Activated naive CD8-positive, alpha-beta T cell treated with anti-CD3 and anti-CD28 coated beads, Interleukin-2, amount 50 U/mL, for 24 hours (primary cell): ENCODE results near the gene CNTROB.

ENCODE experiments used
- ATAC-seq: fragments of 150-1000 bp; cut with Tn5 transposase; one replicate; pipeline ENCODE4 v1.10.0; 2021
- DNase-seq: peaks from one replicate; pipeline ENCODE4 v3.0.0; 2021
- H3K27ac Mint-ChIP-seq: one replicate; pipeline ENCODE4 v1.8.0; 2021; ENCODE audit warnings: mild to moderate bottlenecking, mixed read lengths
- H3K27me3 Mint-ChIP-seq: one replicate; pipeline ENCODE4 v1.8.0; 2021; ENCODE audit warnings: mixed read lengths
- H3K36me3 Mint-ChIP-seq: one replicate; pipeline ENCODE4 v1.8.0; 2021; ENCODE audit warnings: low read depth, mixed read lengths
- H3K4me1 Mint-ChIP-seq: one replicate; pipeline ENCODE4 v1.8.0; 2021; ENCODE audit warnings: mixed read lengths
- H3K4me3 Mint-ChIP-seq: one replicate; pipeline ENCODE4 v1.8.0; 2021; ENCODE audit warnings: mild to moderate bottlenecking, moderate library complexity, mixed read lengths
- H3K9me3 Mint-ChIP-seq: one replicate; pipeline ENCODE4 v1.8.0; 2021; ENCODE audit warnings: mixed read lengths

The CNTROB gene

DNA sequence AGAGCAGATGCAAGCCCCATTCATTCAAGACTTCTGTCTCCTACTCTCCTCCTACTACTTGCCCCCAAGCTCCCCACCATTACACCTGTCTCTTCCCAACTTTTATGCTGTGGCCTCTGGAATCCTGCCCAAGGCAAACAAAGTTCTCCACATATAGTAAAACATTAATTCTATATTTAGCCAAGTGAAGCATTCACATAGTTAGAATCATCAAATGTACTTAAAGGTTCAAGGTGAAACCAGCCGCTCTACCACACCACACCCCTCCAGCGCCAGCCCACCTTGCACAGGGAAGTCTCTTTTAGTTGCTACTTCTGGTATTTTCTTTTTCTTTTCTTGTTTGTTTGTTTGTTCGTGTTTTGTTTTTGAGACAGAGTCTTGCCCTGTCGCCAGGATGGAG, 45.0 kb downstream of the CNTROB start:
- ATAC-seq (no peak), DNase-seq (no peak)
- H3K27ac Mint-ChIP-seq, result no peak overlapping the region
- H3K4me3 Mint-ChIP-seq, result no peak overlapping the region
- H3K27me3 Mint-ChIP-seq, result peaks cover 5% of the 10 kb centered on the region
- peaks cover 20% of the 10 kb centered on the region for H3K9me3 Mint-ChIP-seq
- no peaks in the 10 kb centered on the region for H3K4me1 Mint-ChIP-seq
- H3K36me3 Mint-ChIP-seq, result peaks cover 12% of the 10 kb centered on the region

DNA sequence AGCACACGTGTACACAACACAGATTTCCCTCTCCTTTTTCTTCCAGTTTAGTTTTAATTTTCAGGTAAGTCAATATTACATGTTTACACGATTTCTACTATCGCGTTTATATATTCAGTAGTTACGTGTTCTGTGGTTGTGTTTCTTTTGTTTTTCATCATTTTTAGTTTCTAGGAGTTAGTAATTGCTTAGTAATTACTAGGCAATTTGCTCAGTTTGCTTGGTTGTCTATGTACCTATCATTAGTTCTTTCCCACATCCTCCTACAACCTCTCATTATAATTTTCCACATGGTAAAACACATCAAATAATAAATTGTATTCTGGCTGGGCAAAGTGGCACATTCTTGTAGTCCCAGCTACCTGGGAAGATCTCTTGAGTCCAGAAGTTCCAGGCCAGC, 45.8 kb downstream of the CNTROB start:
- no peak for ATAC-seq
- H3K27ac Mint-ChIP-seq, result no peak overlapping the region
- peaks cover 12% of the 10 kb centered on the region for H3K36me3 Mint-ChIP-seq
- H3K4me1 Mint-ChIP-seq, result no peaks in the 10 kb centered on the region
- DNase-seq, result no peak
- peaks cover 20% of the 10 kb centered on the region for H3K9me3 Mint-ChIP-seq
- peaks cover 7% of the 10 kb centered on the region for H3K27me3 Mint-ChIP-seq
- no peak overlapping the region for H3K4me3 Mint-ChIP-seq

DNA sequence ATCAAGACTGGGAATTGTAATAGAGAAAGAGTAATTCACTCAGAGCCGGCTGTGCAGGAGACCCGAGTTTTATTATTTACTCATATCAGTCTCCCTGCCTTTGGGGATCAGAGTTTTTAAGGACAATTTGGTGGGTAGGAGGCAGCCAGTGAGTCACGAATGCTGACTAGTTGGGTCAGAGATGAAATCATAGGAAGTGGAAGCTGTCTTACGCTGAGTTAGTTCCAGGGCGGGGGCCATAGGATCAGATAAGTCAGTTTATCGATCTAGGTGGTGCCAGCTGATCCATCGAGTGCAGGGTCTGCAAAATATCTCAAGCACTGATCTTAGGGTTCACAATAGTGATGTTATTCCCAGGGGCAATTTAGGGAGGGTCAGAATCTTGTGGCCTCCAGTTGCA, 50.2 kb downstream of the CNTROB start:
- no peak for DNase-seq

GRCh38 chr17:7982666-7983065, 50.7 kb downstream of the CNTROB start:
- ATAC-seq (no peak), DNase-seq (no peak)
- Mint-ChIP-seq H3K36me3 (no peaks in the 10 kb centered on the region), H3K4me3 (no peak overlapping the region), H3K4me1 (no peaks in the 10 kb centered on the region), H3K27ac (no peak overlapping the region), H3K9me3 (no peaks in the 10 kb centered on the region), H3K27me3 (peaks cover 8% of the 10 kb centered on the region)

More for the DNA sequence above, 50.2 kb downstream of the CNTROB start:
- Mint-ChIP-seq H3K9me3 (no peaks in the 10 kb centered on the region), H3K27me3 (peaks cover 8% of the 10 kb centered on the region), H3K27ac (no peak overlapping the region), H3K4me3 (no peak overlapping the region), H3K4me1 (no peaks in the 10 kb centered on the region), H3K36me3 (no peaks in the 10 kb centered on the region)
- no peak for ATAC-seq

GRCh38 chr17:7984904-7985303, 52.9 kb downstream of the CNTROB start:
- H3K27ac Mint-ChIP-seq, result no peak overlapping the region
- H3K36me3 Mint-ChIP-seq, result no peaks in the 10 kb centered on the region
- ATAC-seq, result no peak
- no peak overlapping the region for H3K4me3 Mint-ChIP-seq
- H3K9me3 Mint-ChIP-seq, result no peaks in the 10 kb centered on the region
- H3K27me3 Mint-ChIP-seq, result peaks cover 5% of the 10 kb centered on the region
- peaks cover 11% of the 10 kb centered on the region for H3K4me1 Mint-ChIP-seq
- DNase-seq, result no peak

GRCh38 chr17:7987112-7987893, 55.3 kb downstream of the CNTROB start:
- no peaks in the 10 kb centered on the region for H3K9me3 Mint-ChIP-seq
- no peak for ATAC-seq
- no peak overlapping the region for H3K4me3 Mint-ChIP-seq

DNA sequence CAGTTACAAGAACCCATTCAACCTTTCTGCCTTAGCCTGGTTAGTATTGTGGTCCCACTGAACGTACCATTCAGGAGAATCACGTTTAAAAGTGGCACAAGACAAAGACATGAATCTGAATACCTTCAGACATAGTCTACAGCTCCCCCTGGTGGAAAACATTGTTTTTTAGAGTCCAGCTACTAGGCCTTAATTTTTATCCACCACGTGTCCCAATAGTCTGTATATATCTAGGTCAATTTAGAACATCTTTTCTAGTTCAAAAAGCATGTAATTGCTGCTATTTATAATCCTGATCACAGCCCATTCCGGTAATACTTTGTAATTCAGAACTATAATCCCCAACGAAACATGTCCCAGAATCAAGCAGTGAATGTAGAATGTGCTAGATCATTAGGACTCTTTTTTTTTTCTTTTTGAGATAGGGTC, 56.8 kb downstream of the CNTROB start:
- Mint-ChIP-seq H3K27me3 (no peaks in the 10 kb centered on the region), H3K4me1 (peaks cover 20% of the 10 kb centered on the region), H3K36me3 (no peaks in the 10 kb centered on the region), H3K9me3 (no peaks in the 10 kb centered on the region), H3K27ac (peak overlapping the region; percentile 70), H3K4me3 (no peak overlapping the region)
- ATAC-seq, result peak; percentile 48
- DNase-seq, result peak; percentile 40

More at GRCh38 chr17:7987112-7987893, 55.3 kb downstream of the CNTROB start:
- Mint-ChIP-seq H3K4me1 (peaks cover 20% of the 10 kb centered on the region), H3K36me3 (no peaks in the 10 kb centered on the region), H3K27ac (no peak overlapping the region), H3K27me3 (peaks cover 3% of the 10 kb centered on the region)
- no peak for DNase-seq

GRCh38 chr17:7989781-7990655, 58.0 kb downstream of the CNTROB start:
- H3K9me3 Mint-ChIP-seq, result no peaks in the 10 kb centered on the region
- H3K27me3 Mint-ChIP-seq, result no peaks in the 10 kb centered on the region
- H3K36me3 Mint-ChIP-seq, result no peaks in the 10 kb centered on the region
- H3K4me3 Mint-ChIP-seq, result peak overlapping the region; percentile 71
- peak overlapping the region; percentile 82 for H3K27ac Mint-ChIP-seq
- DNase-seq (peak; percentile 98), ATAC-seq (peak; percentile 89)
- H3K4me1 Mint-ChIP-seq, result peaks cover 20% of the 10 kb centered on the region

DNA sequence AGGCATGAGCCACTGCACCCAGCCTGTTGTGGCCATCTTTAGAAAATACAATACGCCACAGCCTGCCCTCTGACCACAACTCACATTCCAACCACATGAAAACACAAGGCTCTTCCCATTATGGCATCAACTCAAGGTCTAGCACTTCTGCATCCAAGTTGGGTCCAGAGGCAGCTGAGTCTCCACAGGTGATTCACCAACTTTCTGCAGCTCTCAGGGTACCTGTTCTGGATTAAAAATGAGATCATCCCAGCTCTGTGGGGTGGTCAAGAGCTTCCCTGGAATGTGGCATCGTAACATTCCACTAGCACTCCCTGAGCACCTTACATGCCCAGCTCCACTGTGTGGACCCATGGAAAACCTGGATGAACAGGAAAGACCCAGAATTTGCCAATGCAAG, 60.5 kb downstream of the CNTROB start:
- no peak overlapping the region for H3K27ac Mint-ChIP-seq
- DNase-seq, result no peak

DNA sequence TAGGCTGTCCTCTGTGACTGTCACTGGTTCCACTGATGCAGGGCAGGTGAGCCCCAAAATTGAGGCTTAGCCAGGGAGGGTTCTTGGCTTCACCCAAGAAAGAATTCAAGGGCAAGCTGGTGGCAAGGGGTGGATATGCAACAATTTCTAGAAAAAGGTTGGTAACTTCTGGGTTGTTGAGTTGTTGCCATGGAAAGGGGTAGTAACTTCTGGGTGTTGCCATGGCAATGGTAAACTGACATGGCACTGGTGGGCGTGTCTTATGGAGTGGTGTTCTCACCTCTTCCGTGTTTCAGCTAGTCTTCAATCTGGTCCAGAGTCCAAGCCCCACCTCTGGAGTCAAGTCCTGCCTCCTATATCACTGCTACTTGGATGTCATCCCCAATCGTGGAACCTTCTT, 60.9 kb downstream of the CNTROB start:
- Mint-ChIP-seq H3K9me3 (no peaks in the 10 kb centered on the region), H3K27ac (no peak overlapping the region), H3K4me1 (peaks cover 20% of the 10 kb centered on the region), H3K4me3 (no peak overlapping the region), H3K27me3 (no peaks in the 10 kb centered on the region), H3K36me3 (no peaks in the 10 kb centered on the region)
- DNase-seq, result no peak
- no peak for ATAC-seq

More for the DNA sequence above, 60.5 kb downstream of the CNTROB start:
- H3K27me3 Mint-ChIP-seq, result no peaks in the 10 kb centered on the region
- H3K9me3 Mint-ChIP-seq, result no peaks in the 10 kb centered on the region
- H3K4me3 Mint-ChIP-seq, result no peak overlapping the region
- H3K4me1 Mint-ChIP-seq, result peaks cover 20% of the 10 kb centered on the region
- no peaks in the 10 kb centered on the region for H3K36me3 Mint-ChIP-seq
- ATAC-seq, result no peak

- Mint-ChIP-seq H3K36me3 (no peaks in the 10 kb centered on the region), H3K27me3 (peaks cover 5% of the 10 kb centered on the region)
Observed at GRCh38 chr17:7993972-7994589, 62.1 kb downstream of the CNTROB start.

GRCh38 chr17:7995724-7996123, 63.7 kb downstream of the CNTROB start:
- Mint-ChIP-seq H3K27ac (no peak overlapping the region), H3K36me3 (no peaks in the 10 kb centered on the region), H3K9me3 (no peaks in the 10 kb centered on the region), H3K27me3 (peaks cover 10% of the 10 kb centered on the region), H3K4me1 (peaks cover 3% of the 10 kb centered on the region), H3K4me3 (no peak overlapping the region)
- DNase-seq (no peak), ATAC-seq (no peak)

More at GRCh38 chr17:7993972-7994589, 62.1 kb downstream of the CNTROB start:
- Mint-ChIP-seq H3K27ac (no peak overlapping the region), H3K4me1 (peaks cover 16% of the 10 kb centered on the region), H3K4me3 (no peak overlapping the region), H3K9me3 (no peaks in the 10 kb centered on the region)
- no peak for ATAC-seq
- DNase-seq, result no peak

DNA sequence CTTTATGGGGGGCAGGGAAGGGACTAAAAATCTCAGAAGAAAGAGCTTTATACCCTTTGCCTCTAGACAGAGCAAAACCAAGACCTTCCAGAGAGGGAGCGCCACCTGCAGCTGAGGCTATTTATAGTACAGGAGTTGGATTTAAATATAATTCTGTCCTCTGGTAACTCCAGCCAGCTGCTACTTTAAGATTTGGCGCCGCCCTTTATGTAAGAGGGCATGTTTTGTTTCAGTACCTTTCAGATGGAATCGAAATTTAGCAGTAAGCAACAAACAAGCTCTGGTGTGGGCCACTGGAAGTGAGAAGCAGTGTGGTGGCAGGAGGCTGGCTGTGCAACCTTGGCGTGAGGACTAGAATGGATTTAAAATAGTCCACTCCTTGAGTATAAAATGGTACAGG, 65.2 kb downstream of the CNTROB start:
- Mint-ChIP-seq H3K27ac (no peak overlapping the region), H3K36me3 (no peaks in the 10 kb centered on the region), H3K9me3 (no peaks in the 10 kb centered on the region), H3K4me3 (no peak overlapping the region), H3K4me1 (peaks cover 4% of the 10 kb centered on the region), H3K27me3 (peaks cover 22% of the 10 kb centered on the region)
- DNase-seq (peak; percentile 37), ATAC-seq (peak; percentile 77)
